Calu3 (cell line): ENCODE measurements around the gene ADIRF. TPM values are rescaled to one million over a fixed set of nuclear protein-coding genes. Genes with fewer than 3 reads are reported as not detected.

Experiments
- Bru-seq: library from RNA; stranded (reverse); fragments of 400-500 nt; gene quantifications from one replicate; lab custom pipeline; 2021; lab: Mats Ljungman, UMichigan
- BruChase-seq, 2 experiments: library from RNA; stranded (reverse); fragments of 400-500 nt; gene quantifications; one replicate each; lab custom pipeline; 2021; lab: Mats Ljungman, UMichigan
- BruUV-seq: library from RNA; stranded (reverse); fragments of 400-500 nt; replicated peaks from 2 replicates; lab custom pipeline; 2021; lab: Mats Ljungman, UMichigan
- CTCF ChIA-PET: fragments of 300-600 bp; sonication (Branson Sonifier 250); formaldehyde crosslinking; loops from one replicate; lab custom pipeline; 2022; ENCODE audit warnings: antibody characterized with exemption; lab: Charles Lee
- DNase-seq: peaks from one replicate; pipeline ENCODE4 v3.0.0; 2022
- H3K27ac Mint-ChIP-seq: one replicate; pipeline ENCODE4 v1.8.0; 2022; ENCODE audit warnings: mixed read lengths; ENCODE audit not compliant: unreplicated experiment
- H3K27me3 Mint-ChIP-seq: one replicate; pipeline ENCODE4 v1.8.0; 2022; ENCODE audit warnings: mixed read lengths; ENCODE audit not compliant: unreplicated experiment
- H3K36me3 Mint-ChIP-seq: one replicate; pipeline ENCODE4 v1.8.0; 2022; ENCODE audit warnings: mild to moderate bottlenecking, moderate library complexity, mixed read lengths; ENCODE audit not compliant: insufficient read depth, unreplicated experiment
- H3K4me1 Mint-ChIP-seq: one replicate; pipeline ENCODE4 v1.8.0; 2022; ENCODE audit warnings: mild to moderate bottlenecking, low read depth, mixed read lengths; ENCODE audit not compliant: unreplicated experiment
- H3K4me3 Mint-ChIP-seq: one replicate; pipeline ENCODE4 v1.8.0; 2022; ENCODE audit warnings: mild to moderate bottlenecking, low read depth, moderate library complexity, mixed read lengths; ENCODE audit not compliant: unreplicated experiment
- H3K9me3 Mint-ChIP-seq: one replicate; pipeline ENCODE4 v1.8.0; 2022; ENCODE audit warnings: low read depth, mixed read lengths; ENCODE audit not compliant: unreplicated experiment
- intact Hi-C: fragments of 100-400 bp; cut with micrococcal nuclease; formaldehyde crosslinking; loops from one replicate; pipeline ENCODE4 v1.10.0; 2022; ENCODE audit not compliant: unreplicated experiment
- long read RNA-seq: library from polyadenylated mRNA; stranded (forward); transcript quantifications from one replicate; pipeline ENCODE4 v2.0.0, GENCODE V29; 2022
- total RNA-seq: library from RNA; stranded (reverse); gene quantifications from 2 replicates; pipeline ENCODE4 v1.2.3, GENCODE V29; 2022
- TF ChIP-seq, protein P1 (sequence below): fragments of 200-600 bp; IDR thresholded peaks from one replicate; pipeline ENCODE4 v1.8.0; 2022; ENCODE audit warnings: antibody characterized with exemption; ENCODE audit not compliant: unreplicated experiment

Gene ADIRF
- total RNA-seq (2.2 TPM in 1 of 2 replicates, not detected in the other), Bru-seq, nascent RNA (percentile 15 among the genes with signal in this experiment), BruChase-seq, experiment 1, labeled RNA remaining after a 6-hour chase (not detected), BruChase-seq, experiment 2, labeled RNA remaining after a 2-hour chase (percentile 15 among the genes with signal in this experiment)
- long read RNA-seq, transcript ADIRF-201 (3 exons, 917 nt) = major isoform, 5 of 6 reads
- long read RNA-seq, partial matches to known transcripts = 0 of 6 reads
- long read RNA-seq, other reads (novel, unspliced or antisense) = 0 of 6 reads

- intact Hi-C loops = no loop called here
- TF ChIP-seq, protein P1, sequence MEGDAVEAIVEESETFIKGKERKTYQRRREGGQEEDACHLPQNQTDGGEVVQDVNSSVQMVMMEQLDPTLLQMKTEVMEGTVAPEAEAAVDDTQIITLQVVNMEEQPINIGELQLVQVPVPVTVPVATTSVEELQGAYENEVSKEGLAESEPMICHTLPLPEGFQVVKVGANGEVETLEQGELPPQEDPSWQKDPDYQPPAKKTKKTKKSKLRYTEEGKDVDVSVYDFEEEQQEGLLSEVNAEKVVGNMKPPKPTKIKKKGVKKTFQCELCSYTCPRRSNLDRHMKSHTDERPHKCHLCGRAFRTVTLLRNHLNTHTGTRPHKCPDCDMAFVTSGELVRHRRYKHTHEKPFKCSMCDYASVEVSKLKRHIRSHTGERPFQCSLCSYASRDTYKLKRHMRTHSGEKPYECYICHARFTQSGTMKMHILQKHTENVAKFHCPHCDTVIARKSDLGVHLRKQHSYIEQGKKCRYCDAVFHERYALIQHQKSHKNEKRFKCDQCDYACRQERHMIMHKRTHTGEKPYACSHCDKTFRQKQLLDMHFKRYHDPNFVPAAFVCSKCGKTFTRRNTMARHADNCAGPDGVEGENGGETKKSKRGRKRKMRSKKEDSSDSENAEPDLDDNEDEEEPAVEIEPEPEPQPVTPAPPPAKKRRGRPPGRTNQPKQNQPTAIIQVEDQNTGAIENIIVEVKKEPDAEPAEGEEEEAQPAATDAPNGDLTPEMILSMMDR = no peak
- H3K36me3 Mint-ChIP-seq = peaks cover 9% of the 10 kb centered on the region
- CTCF ChIA-PET = no interaction called here
- peaks cover 15% of the 10 kb centered on the region for H3K4me1 Mint-ChIP-seq
- no peak within 1 kb of the TSS for H3K27ac Mint-ChIP-seq
- peak within 1 kb of the TSS; percentile 36 for H3K4me3 Mint-ChIP-seq
- H3K9me3 Mint-ChIP-seq = no peaks in the 10 kb centered on the region
- no TSS peak for BruUV-seq
- no peak for DNase-seq
- no peaks in the 10 kb centered on the region for H3K27me3 Mint-ChIP-seq
These were observed at the start of gene ADIRF for GRCh38 chr10:86968271-86968993. ADIRF (plus strand) TSS chr10:86968482; CDS start chr10:86968545, 63 bp downstream.

- Mint-ChIP-seq H3K4me3 (no peak overlapping the region), H3K9me3 (no peaks in the 10 kb centered on the region), H3K36me3 (no peaks in the 10 kb centered on the region), H3K27me3 (no peaks in the 10 kb centered on the region), H3K4me1 (no peaks in the 10 kb centered on the region), H3K27ac (no peak overlapping the region)
- DNase-seq = no peak
- intact Hi-C loops = no loop called here
- no TSS peak for BruUV-seq
- CTCF ChIA-PET = no interaction called here
- TF ChIP-seq, protein P1 = no peak
These were observed 45.7 kb upstream of the ADIRF start for GRCh38 chr10:86922553-86922961.

- Mint-ChIP-seq H3K9me3 (no peaks in the 10 kb centered on the region), H3K4me1 (peaks cover 8% of the 10 kb centered on the region), H3K27me3 (no peaks in the 10 kb centered on the region), H3K36me3 (peaks cover 5% of the 10 kb centered on the region), H3K4me3 (no peak overlapping the region), H3K27ac (no peak overlapping the region)
- intact Hi-C loops = no loop called here
- CTCF ChIA-PET = no interaction called here
- TF ChIP-seq, protein P1 = no peak
- no peak for DNase-seq
- no TSS peak for BruUV-seq
These were observed 38.6 kb upstream of the ADIRF start for GRCh38 chr10:86929468-86930380.

DNA sequence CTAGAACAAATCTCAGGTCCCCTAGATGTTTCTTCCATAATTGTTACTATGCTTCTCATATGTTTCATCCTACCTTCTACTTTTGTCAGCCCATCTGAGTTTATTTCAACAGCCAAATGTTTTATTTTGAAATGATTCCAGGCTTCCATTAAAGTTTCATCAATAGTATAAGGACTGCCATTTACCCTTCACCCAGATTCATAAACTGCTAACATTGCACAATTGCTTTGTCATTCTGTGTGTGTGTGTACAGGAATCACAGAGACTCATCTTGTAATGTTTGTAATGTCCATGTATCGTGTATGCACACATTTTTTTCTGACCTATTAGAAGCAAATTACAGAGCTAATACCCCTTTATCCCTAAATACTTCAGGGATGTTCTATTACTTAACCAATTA lies 36.4 kb upstream of the ADIRF start:
- CTCF ChIA-PET = no interaction called here
- Mint-ChIP-seq H3K4me1 (peaks cover 8% of the 10 kb centered on the region), H3K9me3 (no peaks in the 10 kb centered on the region), H3K36me3 (peaks cover 5% of the 10 kb centered on the region), H3K4me3 (no peak overlapping the region), H3K27me3 (no peaks in the 10 kb centered on the region), H3K27ac (no peak overlapping the region)
- BruUV-seq = no TSS peak
- intact Hi-C loops = no loop called here
- DNase-seq = no peak
- TF ChIP-seq, protein P1 = no peak
